Thyroid gland (tissue), 4 donors: ENCODE measurements around the gene AUH. TPM values are rescaled to one million over a fixed set of nuclear protein-coding genes. Genes with fewer than 3 reads are reported as not detected.

ENCODE experiments used
- DNase-seq, 2 donors: peaks; one replicate each; pipeline ENCODE4 v3.0.0-alpha.2; 2019
- H3K27ac ChIP-seq, 3 donors: fragments of 200-600 bp; sonication (generic); 1 replicate in 2 of 3; 2 replicates in 1 of 3; pipeline ENCODE4 v1.5.1; 2016 to 2019; ENCODE audit warnings: mild to moderate bottlenecking in 1 of 3, moderate library complexity in 1 of 3
- H3K27me3 ChIP-seq: fragments of 200-600 bp; sonication (generic); one replicate; pipeline ENCODE4 v1.5.1; 2019
- H3K36me3 ChIP-seq, 2 donors: fragments of 200-600 bp; sonication (generic); one replicate each; pipeline ENCODE4 v1.5.1; 2016 to 2019
- H3K4me1 ChIP-seq, 2 donors: fragments of 200-600 bp; sonication (generic); one replicate each; pipeline ENCODE4 v1.5.1; 2017 to 2019
- H3K4me3 ChIP-seq, 3 donors: fragments of 200-600 bp; sonication (generic); replicated peaks in 1 of 3; 1 replicate in 2 of 3; 2 replicates in 1 of 3; pipeline ENCODE4 v1.5.1; 2016; ENCODE audit warnings: mild to moderate bottlenecking in 1 of 3
- H3K9me3 ChIP-seq: fragments of 200-600 bp; sonication (generic); one replicate; pipeline ENCODE4 v1.5.1; 2017
- CTCF ChIP-seq, 6 experiments: fragments of 200-600 bp in 3 of 6; fragments of 450-650 bp in 3 of 6; sonication (generic) in 3 of 6; IDR thresholded peaks; one replicate each; pipeline ENCODE4 v1.5.1; 2016 to 2019; ENCODE audit warnings: antibody characterized with exemption in 6 of 6, mild to moderate bottlenecking in 2 of 6, inconsistent platforms in 1 of 6, moderate library complexity in 1 of 6
- POLR2A ChIP-seq, 2 donors: fragments of 450-650 bp; IDR thresholded peaks; one replicate each; pipeline ENCODE4 v1.6.1; 2017; ENCODE audit warnings: antibody characterized with exemption in 2 of 2, mild to moderate bottlenecking in 2 of 2, moderate library complexity in 1 of 2
- WGBS, 2 donors: methylation state at CpG; one replicate each; pipeline ENCODE4 v1.1.5; 2017; 5-methylcytosine and 5-hydroxymethylcytosine counted together
- intact Hi-C: fragments of 100-400 bp; cut with DNase I; formaldehyde crosslinking; loops from one replicate; pipeline ENCODE4 v1.15.1; 2023
- total RNA-seq, 4 donors: library from RNA; depleted of rRNA; stranded (reverse); fragments of >200 nt; gene quantifications; one replicate each; pipeline ENCODE4 v1.2.3, GENCODE V29; 2016

The AUH gene
- total RNA-seq, 4 donors from 2014 or later: 57.1 to 83.5 (median 65.2) TPM

GRCh38 chr9:91188719-91189590 lies 172.8 kb downstream of the AUH start:
- H3K9me3 ChIP-seq: no peaks in the 10 kb centered on the region
- no peak overlapping the region for H3K4me3 ChIP-seq
- H3K27ac ChIP-seq: no peak overlapping the region
- TF ChIP-seq CTCF (IDR thresholded peaks at IDR 0.05): no peak
- TF ChIP-seq POLR2A (IDR thresholded peaks at IDR 0.05): no peak
- DNase-seq: no peak
- H3K4me1 ChIP-seq: peaks cover 19 to 23% of the 10 kb centered on the region in 2 donors
- intact Hi-C loops: loop anchor here (5.0 kb wide), 1 partner anchor 272 kb away; no protein-coding TSS in a partner anchor
- H3K27me3 ChIP-seq: no peaks in the 10 kb centered on the region
- WGBS, 2 donors: 96 to 97% methylated on average over 11 of the region's 11 CpGs
- H3K36me3 ChIP-seq: no peaks in the 10 kb centered on the region

- DNase-seq: no peak
- intact Hi-C loops: loop anchor here (5.0 kb wide), 1 partner anchor 271 kb away; no protein-coding TSS in a partner anchor
- TF ChIP-seq CTCF (IDR thresholded peaks at IDR 0.05): no peak
- TF ChIP-seq POLR2A (IDR thresholded peaks at IDR 0.05): no peak
- no peaks in the 10 kb centered on the region for H3K36me3 ChIP-seq
- H3K4me1 ChIP-seq: peaks cover 15 to 16% of the 10 kb centered on the region in 2 donors
- H3K27ac ChIP-seq: no peak overlapping the region
- 66 to 83% methylated on average over 2 of the region's 2 CpGs for WGBS, 2 donors
- no peaks in the 10 kb centered on the region for H3K9me3 ChIP-seq
- no peaks in the 10 kb centered on the region for H3K27me3 ChIP-seq
- no peak overlapping the region for H3K4me3 ChIP-seq
Measured at GRCh38 chr9:91187965-91188344, 173.8 kb downstream of the AUH start.

GRCh38 chr9:91187311-91187964 lies 174.3 kb downstream of the AUH start:
- intact Hi-C loops: loop anchor here (5.0 kb wide), 1 partner anchor 270 kb away; no protein-coding TSS in a partner anchor
- Histone ChIP-seq H3K36me3 (no peaks in the 10 kb centered on the region), H3K9me3 (no peaks in the 10 kb centered on the region), H3K4me3 (no peak overlapping the region), H3K27ac (no peak overlapping the region), H3K27me3 (no peaks in the 10 kb centered on the region), H3K4me1 (peaks cover 10 to 16% of the 10 kb centered on the region in 2 donors)
- DNase-seq: no peak
- 95% methylated on average over 11 of the region's 11 CpGs for WGBS, 2 donors
- no peak for TF ChIP-seq POLR2A (IDR thresholded peaks at IDR 0.05)
- TF ChIP-seq CTCF (IDR thresholded peaks at IDR 0.05): no peak

GRCh38 chr9:91186632-91187108 lies 175.0 kb downstream of the AUH start:
- Histone ChIP-seq H3K27me3 (no peaks in the 10 kb centered on the region), H3K36me3 (no peaks in the 10 kb centered on the region), H3K9me3 (no peaks in the 10 kb centered on the region), H3K4me3 (no peak overlapping the region), H3K27ac (no peak overlapping the region), H3K4me1 (peaks cover 2 to 10% of the 10 kb centered on the region in 2 donors)
- no peak for DNase-seq
- 100% methylated on average over 1 of the region's 2 CpGs for WGBS, 2 donors
- intact Hi-C loops: loop anchor here (5.0 kb wide), 1 partner anchor 269 kb away; no protein-coding TSS in a partner anchor
- no peak for TF ChIP-seq POLR2A (IDR thresholded peaks at IDR 0.05)
- TF ChIP-seq CTCF (IDR thresholded peaks at IDR 0.05): no peak
